Endothelial cell of umbilical vein (primary cell): ENCODE results near the gene SRCIN1. TPM values are rescaled to one million over a fixed set of nuclear protein-coding genes. Genes with fewer than 3 reads are reported as not detected.

Source experiments
- BruUV-seq: library from RNA; stranded (reverse); fragments of 400-500 nt; replicated peaks from 2 replicates; lab custom pipeline; 2021; lab: Mats Ljungman, UMichigan
- CTCF ChIA-PET: fragments of 300-600, 350-600 bp; sonication (Branson Sonifier 250); formaldehyde crosslinking; loops from one replicate; lab custom pipeline; 2021; ENCODE audit warnings: antibody characterized with exemption, inconsistent platforms; lab: Charles Lee
- POLR2A ChIA-PET: fragments of 300-600, 350-600 bp; sonication (Branson Sonifier 250); formaldehyde crosslinking; loops from one replicate; lab custom pipeline; 2021; ENCODE audit warnings: antibody characterized with exemption, inconsistent platforms; lab: Charles Lee
- DNase-seq: peaks from one replicate; pipeline ENCODE4 v3.0.0-alpha.2; 2011; ENCODE audit warnings: low read depth, low spot score
- FAIRE-seq: peaks from 2 replicates; lab custom pipeline; 2011; peaks lifted over from hg19 to GRCh38; lab: Jason Lieb, UNC
- H2AFZ ChIP-seq: 2 replicates; pipeline ENCODE4 v1.6.0; 2012; ENCODE audit warnings: low read depth, low read length, control low read depth, inconsistent platforms
- H3K27ac ChIP-seq: 2 replicates; pipeline ENCODE4 v1.5.1; 2011; ENCODE audit warnings: low read depth, mild to moderate bottlenecking, control low read depth, low read length, moderate library complexity; ENCODE audit not compliant: insufficient read depth
- H3K27me3 ChIP-seq, 2 experiments: 2 replicates each; pipeline versions ENCODE4 v1.6.0 to v1.6.1; 2011; ENCODE audit warnings: low read length in 2 of 2, mixed read lengths in 1 of 2; ENCODE audit not compliant: control insufficient read depth in 2 of 2, insufficient read depth in 2 of 2
- H3K36me3 ChIP-seq, 2 experiments: 2 replicates in 1 of 2; 3 replicates in 1 of 2; pipeline ENCODE4 v1.5.1; 2011; ENCODE audit warnings: low read length in 2 of 2, mild to moderate bottlenecking in 1 of 2, moderate library complexity in 1 of 2; ENCODE audit not compliant: control insufficient read depth in 2 of 2, insufficient read depth in 2 of 2; ENCODE audit errors: extremely low read depth in 1 of 2
- H3K4me1 ChIP-seq: 3 replicates; pipeline ENCODE4 v1.5.1; 2011; ENCODE audit warnings: mild to moderate bottlenecking, low read length; ENCODE audit not compliant: control insufficient read depth, insufficient read depth; ENCODE audit errors: extremely low read depth
- H3K4me2 ChIP-seq: 2 replicates; pipeline ENCODE4 v1.6.1; 2011; ENCODE audit warnings: low read length, control low read depth, mixed read lengths; ENCODE audit not compliant: insufficient read depth
- H3K4me3 ChIP-seq, 3 experiments: fragments of 200-600 bp in 1 of 3; sonication (generic), shearing (Covaris generic) in 1 of 3; replicated peaks in 1 of 3; 2 replicates each; pipeline ENCODE4 v1.5.1; 2011 to 2016; ENCODE audit warnings: control low read depth in 3 of 3, low read length in 3 of 3, mild to moderate bottlenecking in 2 of 3, inconsistent platforms in 1 of 3, low read depth in 1 of 3, moderate library complexity in 1 of 3; ENCODE audit not compliant: insufficient read depth in 1 of 3
- H3K79me2 ChIP-seq: 2 replicates; pipeline ENCODE4 v1.6.0; 2012; ENCODE audit warnings: low read length, inconsistent platforms; ENCODE audit not compliant: control insufficient read depth, insufficient read depth
- H3K9ac ChIP-seq: replicated peaks from 2 replicates; pipeline ENCODE3; 2011; ENCODE audit warnings: low read length, control low read depth; ENCODE audit not compliant: insufficient read depth; ENCODE audit errors: extremely low read depth
- H3K9me1 ChIP-seq: replicated peaks from 3 replicates; pipeline ENCODE4 v1.6.0; 2011; ENCODE audit warnings: mild to moderate bottlenecking, low read length; ENCODE audit not compliant: control insufficient read depth, insufficient read depth; ENCODE audit errors: extremely low read depth
- H3K9me3 ChIP-seq: replicated peaks from 2 replicates; pipeline ENCODE4 v1.5.1; 2012; ENCODE audit warnings: low read length, inconsistent platforms; ENCODE audit not compliant: control insufficient read depth, insufficient read depth
- H4K20me1 ChIP-seq: replicated peaks from 2 replicates; pipeline ENCODE3; 2011; ENCODE audit warnings: mild to moderate bottlenecking, low read length; ENCODE audit not compliant: control insufficient read depth, insufficient read depth; ENCODE audit errors: extremely low read depth
- EZH2 ChIP-seq: IDR thresholded peaks from 2 replicates; pipeline ENCODE4 v1.6.1; 2012; ENCODE audit warnings: borderline replicate concordance, low read depth, mild to moderate bottlenecking, moderate library complexity, low read length, inconsistent platforms; ENCODE audit not compliant: severe bottlenecking
- FOS ChIP-seq: IDR thresholded peaks from 2 replicates; pipeline ENCODE4 v1.6.1; 2011; ENCODE audit warnings: mild to moderate bottlenecking, low read length, moderate library complexity, borderline replicate concordance; ENCODE audit not compliant: insufficient read depth
- GATA2 ChIP-seq: IDR thresholded peaks from 2 replicates; pipeline ENCODE4 v1.7.0; 2011; ENCODE audit warnings: low read depth, mild to moderate bottlenecking, moderate library complexity, mixed read lengths, low read length; ENCODE audit not compliant: insufficient read length, insufficient read depth
- JUN ChIP-seq: IDR thresholded peaks from 2 replicates; pipeline ENCODE4 v1.6.1; 2011; ENCODE audit warnings: borderline replicate concordance, low read depth; ENCODE audit not compliant: insufficient read length, insufficient read depth
- MYC ChIP-seq: IDR thresholded peaks from one replicate; pipeline ENCODE4 v1.6.1; 2011; ENCODE audit warnings: mild to moderate bottlenecking, low read depth, low read length
- POLR2A ChIP-seq: IDR thresholded peaks from 2 replicates; pipeline ENCODE4 v1.6.1; 2012; ENCODE audit warnings: low read depth, mild to moderate bottlenecking, control low read depth, low read length
- POLR2AphosphoS5 ChIP-seq: IDR thresholded peaks from 2 replicates; pipeline ENCODE4 v1.6.1; 2012; ENCODE audit warnings: low read depth, mild to moderate bottlenecking, control low read depth, low read length, moderate library complexity; ENCODE audit not compliant: insufficient read depth
- dilution Hi-C: fragments of 300-500 bp; cut with MboI; formaldehyde crosslinking; loops from one replicate; pipeline ENCODE4 v1.15.0; 2019; ENCODE audit warnings: low sequenced_read_pairs; ENCODE audit not compliant: extremely low pct_ligation_motif_present
- intact Hi-C: fragments of 100-400 bp; cut with micrococcal nuclease; formaldehyde crosslinking; loops from one replicate; pipeline ENCODE4 v1.10.0; 2022
- polyA plus RNA-seq, 4 experiments: library from polyadenylated mRNA; depleted of rRNA in 3 of 4; stranded (reverse) in 3 of 4; unstranded in 1 of 4; fragments of >200 nt; gene quantifications; 2 replicates each; pipeline versions ENCODE4 v1.2.1 to v1.2.3, GENCODE V29; 2011 to 2012; ENCODE audit warnings: missing spikeins in 1 of 4
- total RNA-seq: library from RNA; stranded (reverse); gene quantifications from 2 replicates; pipeline ENCODE4 v1.2.3, GENCODE V29; 2021
- TF ChIP-seq, protein P1 (sequence below), 2 donors: IDR thresholded peaks; 1 replicate in 1 of 2; 2 replicates in 1 of 2; pipeline ENCODE4 v1.5.1; 2011; ENCODE audit warnings: low read length in 2 of 2, mild to moderate bottlenecking in 2 of 2, moderate library complexity in 2 of 2, control low read depth in 1 of 2, inconsistent platforms in 1 of 2, low read depth in 1 of 2; ENCODE audit not compliant: insufficient read depth in 1 of 2; ENCODE audit errors: extremely low read depth in 1 of 2
- TF ChIP-seq, protein P2 (sequence below): IDR thresholded peaks from 2 replicates; pipeline ENCODE4 v1.6.1; 2011; ENCODE audit not compliant: insufficient read depth, insufficient read length

The SRCIN1 gene
- total and polyA plus RNA-seq, 2 donors (not counting 3 experiments of a cell fraction or from before 2014, with no cell fraction given), result 0.15 to 0.35 TPM

DNA sequence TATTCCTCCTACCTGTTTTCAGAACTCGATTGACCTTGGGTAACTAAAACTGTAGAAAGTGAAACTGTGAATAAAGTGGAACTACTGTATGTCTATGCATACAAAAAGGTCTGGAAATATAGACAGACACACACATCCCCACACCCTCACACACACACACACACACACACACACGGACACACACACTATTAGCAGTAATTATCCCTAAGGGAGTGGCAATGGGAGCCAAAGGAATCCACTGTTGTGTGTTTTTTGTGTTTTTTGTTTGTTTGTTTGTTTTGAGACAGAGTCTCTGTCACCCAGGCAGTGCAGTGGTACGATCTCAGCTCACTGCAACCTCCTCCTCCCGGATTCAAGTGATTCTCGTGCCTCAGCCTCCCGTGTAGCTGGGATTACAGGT lies 26.6 kb upstream of the SRCIN1 start:
- intact Hi-C loops, result no loop called here

More for the DNA sequence above, 26.6 kb upstream of the SRCIN1 start:
- no peak overlapping the region for H3K9ac ChIP-seq
- BruUV-seq, result no TSS peak
- no peaks in the 10 kb centered on the region for H3K9me3 ChIP-seq
- H3K27me3 ChIP-seq, result no peaks in the 10 kb centered on the region
- DNase-seq, result no peak
- H2AFZ ChIP-seq, result no peak overlapping the region
- no peaks in the 10 kb centered on the region for H3K79me2 ChIP-seq
- CTCF ChIA-PET, result no interaction called here
- H3K4me2 ChIP-seq, result no peak overlapping the region
- dilution Hi-C loops, result no loop called here
- H3K4me1 ChIP-seq, result no peaks in the 10 kb centered on the region
- POLR2A ChIA-PET, result no interaction called here
- no peak for FAIRE-seq
- H3K4me3 ChIP-seq, result no peak overlapping the region
- no peaks in the 10 kb centered on the region for H4K20me1 ChIP-seq
- H3K27ac ChIP-seq, result no peak overlapping the region
- H3K9me1 ChIP-seq, result no peaks in the 10 kb centered on the region
- H3K36me3 ChIP-seq, result no peaks in the 10 kb centered on the region
- TF ChIP-seq FOS (no peak), POLR2A (no peak), POLR2AphosphoS5 (no peak), GATA2 (no peak), MYC (no peak), JUN (no peak), EZH2 (no peak)
- TF ChIP-seq, protein P1, sequence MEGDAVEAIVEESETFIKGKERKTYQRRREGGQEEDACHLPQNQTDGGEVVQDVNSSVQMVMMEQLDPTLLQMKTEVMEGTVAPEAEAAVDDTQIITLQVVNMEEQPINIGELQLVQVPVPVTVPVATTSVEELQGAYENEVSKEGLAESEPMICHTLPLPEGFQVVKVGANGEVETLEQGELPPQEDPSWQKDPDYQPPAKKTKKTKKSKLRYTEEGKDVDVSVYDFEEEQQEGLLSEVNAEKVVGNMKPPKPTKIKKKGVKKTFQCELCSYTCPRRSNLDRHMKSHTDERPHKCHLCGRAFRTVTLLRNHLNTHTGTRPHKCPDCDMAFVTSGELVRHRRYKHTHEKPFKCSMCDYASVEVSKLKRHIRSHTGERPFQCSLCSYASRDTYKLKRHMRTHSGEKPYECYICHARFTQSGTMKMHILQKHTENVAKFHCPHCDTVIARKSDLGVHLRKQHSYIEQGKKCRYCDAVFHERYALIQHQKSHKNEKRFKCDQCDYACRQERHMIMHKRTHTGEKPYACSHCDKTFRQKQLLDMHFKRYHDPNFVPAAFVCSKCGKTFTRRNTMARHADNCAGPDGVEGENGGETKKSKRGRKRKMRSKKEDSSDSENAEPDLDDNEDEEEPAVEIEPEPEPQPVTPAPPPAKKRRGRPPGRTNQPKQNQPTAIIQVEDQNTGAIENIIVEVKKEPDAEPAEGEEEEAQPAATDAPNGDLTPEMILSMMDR (IDR thresholded peaks at IDR 0.05; ENCODE audit: extremely low read depth in 1 of 2, insufficient read depth in 1 of 2, low read depth in 1 of 2, low read length in 2 of 2), result no peak
- TF ChIP-seq, protein P2, sequence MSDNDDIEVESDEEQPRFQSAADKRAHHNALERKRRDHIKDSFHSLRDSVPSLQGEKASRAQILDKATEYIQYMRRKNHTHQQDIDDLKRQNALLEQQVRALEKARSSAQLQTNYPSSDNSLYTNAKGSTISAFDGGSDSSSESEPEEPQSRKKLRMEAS, result no peak
